Pons (tissue), 1 donor: ENCODE results near the gene KIAA1671.

Experiments
- DNase-seq: peaks from one replicate; pipeline ENCODE4 v3.0.0-alpha.2; 2016; ENCODE audit warnings: low spot score

The KIAA1671 gene

GRCh38 chr22:25068707-25069106 is 116.2 kb downstream of the KIAA1671 start:
- DNase-seq = no peak

GRCh38 chr22:25069426-25069757 is 116.9 kb downstream of the KIAA1671 start:
- no peak for DNase-seq

DNA sequence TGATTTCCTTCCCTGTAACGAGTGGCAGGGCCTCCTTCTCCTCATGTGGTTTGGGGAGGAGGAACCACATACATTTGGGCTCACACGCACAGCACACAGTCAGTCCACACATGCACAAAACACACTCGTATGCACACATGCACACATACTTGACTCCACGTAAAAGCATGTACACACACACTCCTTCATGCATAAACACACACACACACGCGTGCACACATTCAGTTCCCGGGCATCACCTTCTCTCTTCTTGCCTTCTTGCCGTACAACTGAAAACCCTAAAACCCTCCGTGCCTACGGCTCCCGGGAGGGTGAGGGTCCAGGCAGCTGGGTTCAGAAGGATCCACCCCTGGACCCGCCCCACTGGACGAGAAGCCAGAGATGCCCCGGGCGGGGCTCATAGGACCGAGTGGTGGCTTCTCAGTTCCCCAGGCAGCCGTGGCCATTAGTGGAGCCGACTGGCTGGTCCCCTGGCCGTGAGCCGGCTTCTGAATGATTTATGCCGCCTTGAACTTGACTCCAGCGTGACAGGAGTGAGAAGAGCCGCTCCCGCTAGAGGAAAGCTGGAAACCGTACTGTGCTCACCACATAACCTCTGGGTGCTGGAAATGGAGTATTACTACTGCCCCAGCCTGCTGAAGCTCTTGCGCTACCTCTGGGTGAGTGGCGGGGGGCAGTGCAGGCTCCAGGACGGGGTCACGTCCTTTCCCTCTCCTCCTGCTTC is 117.4 kb downstream of the KIAA1671 start:
- DNase-seq = no peak

DNA sequence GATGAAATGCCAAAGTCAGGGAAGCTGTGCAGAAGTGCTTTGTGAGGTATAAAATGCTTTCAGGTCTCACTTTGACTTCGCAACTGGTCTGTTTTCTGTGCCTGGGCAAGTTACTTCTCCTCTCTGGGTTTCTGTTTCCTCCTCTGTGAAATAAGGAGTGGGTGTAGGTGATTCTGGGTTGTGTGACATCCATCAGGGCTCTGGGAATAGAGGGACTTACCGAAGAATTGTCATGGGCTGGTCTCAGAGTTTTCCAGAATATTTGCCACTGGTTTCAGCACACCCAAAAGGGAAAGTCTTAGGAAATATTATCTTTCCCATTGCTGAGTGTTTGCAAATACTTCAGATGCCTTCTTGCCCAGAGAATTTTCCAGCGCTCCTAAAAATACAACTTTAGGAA is 118.4 kb downstream of the KIAA1671 start:
- no peak for DNase-seq

DNA sequence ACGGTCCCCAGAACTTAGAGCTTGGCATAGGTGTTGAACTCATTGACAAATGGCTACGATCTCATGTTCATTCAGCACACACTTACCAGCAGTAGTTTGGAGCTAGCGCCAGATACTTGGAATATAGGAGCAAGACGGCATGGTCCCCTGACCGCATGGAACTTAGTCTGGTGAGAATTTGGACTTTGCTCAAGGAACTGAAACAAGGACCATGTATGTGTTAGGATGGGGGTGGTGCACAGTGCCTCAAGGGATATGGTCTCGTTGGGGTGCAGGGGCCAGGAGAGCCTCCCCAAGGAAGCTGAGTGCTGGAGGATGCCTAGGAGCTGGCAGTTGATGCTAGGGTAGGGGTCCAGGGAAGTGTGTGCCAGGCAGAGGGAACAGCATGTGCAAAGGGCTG is 119.2 kb downstream of the KIAA1671 start:
- no peak for DNase-seq

GRCh38 chr22:25072406-25072805 is 119.9 kb downstream of the KIAA1671 start:
- no peak for DNase-seq

- DNase-seq = no peak
Measured at GRCh38 chr22:25076336-25076735, 123.8 kb downstream of the KIAA1671 start.

DNA sequence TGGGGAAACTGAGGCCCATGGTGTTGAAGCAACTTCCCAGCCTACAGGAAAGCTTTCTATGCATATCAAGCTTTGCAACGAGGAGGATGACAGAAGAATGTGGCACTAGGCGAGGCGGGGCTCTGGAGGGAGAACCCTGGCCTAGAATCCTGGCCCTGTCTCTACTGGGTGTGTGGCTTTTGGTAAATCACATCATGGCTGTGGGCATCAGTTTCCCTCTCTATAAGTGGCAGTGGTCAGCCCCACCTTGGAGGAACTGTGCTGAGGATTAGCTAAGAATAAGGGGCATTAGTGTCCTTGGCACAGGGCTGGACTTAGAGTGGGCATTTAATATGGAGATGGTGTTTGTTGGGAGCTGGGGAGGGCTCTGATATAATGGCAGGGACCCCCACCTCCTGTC is 124.5 kb downstream of the KIAA1671 start:
- no peak for DNase-seq

GRCh38 chr22:25077964-25078363 is 125.4 kb downstream of the KIAA1671 start:
- DNase-seq = no peak

DNA sequence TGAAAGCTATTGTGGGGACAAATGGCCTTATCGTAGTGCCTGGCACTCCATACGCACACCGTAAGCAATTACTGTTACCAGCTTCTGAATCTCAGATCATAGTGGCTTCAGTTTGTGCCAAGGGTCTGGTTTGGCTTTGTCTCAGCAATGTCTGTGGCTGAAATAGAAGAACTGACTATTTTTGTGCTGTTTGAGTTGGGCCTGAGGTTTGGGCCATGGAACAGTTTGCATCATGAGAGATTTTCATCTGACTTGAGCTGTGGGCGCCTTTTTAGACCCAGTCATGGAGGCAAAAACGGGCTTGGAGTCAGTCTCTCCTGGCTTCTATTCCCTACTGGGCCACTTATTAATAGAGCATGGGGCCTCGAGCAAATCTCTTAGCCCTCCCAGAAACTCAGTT is 126.1 kb downstream of the KIAA1671 start:
- no peak for DNase-seq

- no peak for DNase-seq
Measured at GRCh38 chr22:25080855-25081254, 128.3 kb downstream of the KIAA1671 start.

- no peak for DNase-seq
Measured at GRCh38 chr22:25081409-25081824, 128.9 kb downstream of the KIAA1671 start.

DNA sequence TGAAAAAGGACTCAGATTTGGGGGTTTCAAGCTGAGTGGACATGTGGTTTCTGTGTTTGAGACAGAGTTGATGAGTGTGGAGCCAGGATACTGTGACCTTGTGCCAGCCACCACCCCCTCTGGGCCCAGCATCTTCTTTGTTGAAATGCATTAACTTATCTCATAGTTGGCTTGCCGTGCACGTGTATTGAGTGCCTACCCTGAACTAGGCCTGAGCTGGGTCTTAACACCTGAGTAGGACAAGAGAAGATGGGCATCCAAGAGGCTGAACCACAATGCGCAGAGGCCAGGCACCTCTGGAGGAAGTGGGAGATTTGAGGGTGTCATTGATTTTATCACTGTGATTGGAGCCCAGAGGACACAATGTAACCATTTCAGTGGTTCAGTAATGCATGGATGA is 129.6 kb downstream of the KIAA1671 start:
- no peak for DNase-seq

- DNase-seq = no peak
Measured at GRCh38 chr22:25083056-25083806, 130.7 kb downstream of the KIAA1671 start.

DNA sequence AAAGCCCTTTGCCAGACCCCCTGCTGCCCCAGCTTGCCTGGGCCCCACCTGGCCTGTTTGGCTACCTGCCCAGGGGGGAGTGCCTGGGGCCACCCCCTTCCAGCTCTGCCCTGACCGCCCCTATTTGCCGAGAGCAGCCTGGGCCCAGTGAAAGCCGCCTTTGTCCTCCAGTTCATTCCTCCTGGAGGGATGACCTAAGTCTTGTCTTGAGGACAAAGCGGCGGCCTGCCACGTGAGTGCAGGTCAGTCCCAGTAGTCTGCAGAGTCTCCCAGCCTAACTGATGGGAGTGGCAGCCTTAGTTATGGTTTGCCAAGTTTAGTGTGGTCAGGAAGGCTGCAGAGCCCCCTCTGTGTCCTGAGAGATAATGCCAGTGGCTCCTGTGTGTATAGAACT is 131.3 kb downstream of the KIAA1671 start:
- DNase-seq = peak; percentile 22

DNA sequence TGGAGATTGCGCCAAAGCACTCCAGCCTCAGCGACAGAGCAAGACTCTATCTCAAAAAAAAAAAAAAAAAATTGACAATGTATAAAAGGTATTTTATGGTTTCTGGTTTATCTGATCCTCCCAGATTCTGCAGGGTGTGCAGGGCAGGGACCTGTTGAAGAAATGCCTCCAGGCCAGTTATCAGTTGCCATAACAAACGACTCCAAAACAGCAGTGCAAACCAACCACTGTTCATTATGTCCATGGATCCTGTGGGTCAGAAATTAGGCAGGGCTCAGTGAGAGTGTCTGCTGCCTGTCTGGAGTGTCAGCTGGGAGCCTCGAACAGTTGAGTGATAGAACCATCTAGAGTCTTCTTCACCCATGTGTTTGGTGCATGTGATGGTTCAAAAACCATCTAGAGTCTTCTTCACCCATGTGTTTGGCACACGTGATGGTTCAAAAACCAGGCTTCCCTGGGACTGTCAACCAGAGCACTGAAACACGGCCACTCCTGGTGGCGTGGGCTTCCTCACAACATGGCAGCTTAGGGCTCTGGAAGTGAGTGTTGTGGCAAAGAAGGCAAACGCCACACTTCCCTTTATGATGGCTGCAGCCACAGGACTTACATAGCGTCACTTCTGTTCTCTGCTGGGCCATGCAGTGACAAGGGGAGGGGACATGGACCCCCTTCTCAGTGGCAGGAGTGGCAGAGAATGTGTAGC is 132.0 kb downstream of the KIAA1671 start:
- no peak for DNase-seq

DNA sequence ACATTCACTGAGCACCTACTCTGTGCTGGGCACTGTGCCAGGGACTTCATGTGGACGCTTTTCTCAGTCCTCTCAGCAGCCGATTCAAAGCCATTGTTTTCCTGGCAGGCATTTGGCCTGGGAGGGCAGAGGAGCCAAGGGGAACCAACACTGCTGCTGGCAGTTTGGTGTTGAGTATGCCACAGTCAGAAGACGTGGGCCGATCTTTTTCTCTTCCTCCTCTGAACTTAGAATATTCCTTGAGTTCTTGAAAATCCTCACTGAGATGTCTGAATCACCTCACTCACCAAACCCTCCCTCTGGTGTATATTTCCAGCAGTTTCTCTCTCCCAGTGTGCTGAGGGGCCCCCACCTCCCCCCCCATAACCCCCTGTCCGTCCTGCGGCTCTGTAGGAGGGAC is 132.6 kb downstream of the KIAA1671 start:
- no peak for DNase-seq

- DNase-seq = no peak
Measured at GRCh38 chr22:25085930-25086901, 133.7 kb downstream of the KIAA1671 start.

DNA sequence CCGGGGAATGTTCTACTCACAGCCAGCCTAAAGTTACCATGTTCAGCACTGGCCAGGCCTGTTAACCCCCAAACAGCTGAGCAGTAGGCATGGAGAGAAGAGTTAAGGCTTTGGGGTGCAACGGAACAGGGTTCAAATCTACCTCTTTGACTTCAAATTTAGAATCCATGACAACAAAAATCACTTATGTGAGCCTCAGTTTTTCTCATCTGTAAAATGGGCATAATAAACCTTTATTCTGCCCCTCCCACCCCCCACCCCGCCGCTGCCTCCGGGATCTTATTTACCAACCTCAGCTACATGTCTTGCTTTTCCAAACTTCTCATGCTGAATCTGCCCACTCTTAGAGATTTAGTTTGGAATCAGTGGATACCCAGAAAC is 134.4 kb downstream of the KIAA1671 start:
- no peak for DNase-seq

GRCh38 chr22:25090225-25090890 is 137.8 kb downstream of the KIAA1671 start:
- no peak for DNase-seq

DNA sequence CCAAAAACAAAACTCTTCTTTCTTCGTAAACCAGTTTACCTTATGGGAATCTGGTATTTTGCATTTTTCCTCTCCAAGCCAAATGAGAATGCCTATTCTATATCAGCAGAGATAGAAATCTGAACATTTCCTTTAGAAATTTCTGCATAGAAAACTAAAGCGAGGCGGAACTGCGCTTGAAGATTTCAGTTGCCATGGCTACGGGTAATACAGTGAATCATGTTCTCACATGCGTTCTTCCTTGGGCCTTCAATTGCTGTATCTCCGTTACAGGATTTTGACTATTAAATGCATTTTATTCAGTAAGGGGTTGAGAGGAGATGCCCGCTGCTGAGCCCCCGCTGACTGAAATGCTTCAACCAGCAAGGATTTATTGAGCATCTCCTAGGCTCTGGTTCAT is 138.9 kb downstream of the KIAA1671 start:
- no peak for DNase-seq
